Keratinocyte (primary cell): Measurements from ENCODE around the gene DYNC1LI2. TPM values are rescaled to one million over a fixed set of nuclear protein-coding genes. Genes with fewer than 3 reads are reported as not detected.

Experiments used
- DNase-seq: peaks from one replicate; pipeline ENCODE4 v3.0.0-alpha.2; 2011; ENCODE audit warnings: low read depth, missing footprints, low spot score
- FAIRE-seq: peaks from 2 replicates; lab custom pipeline; 2011; peaks lifted over from hg19 to GRCh38; lab: Jason Lieb, UNC
- H2AFZ ChIP-seq: 2 replicates; pipeline ENCODE4 v1.6.0; 2012; ENCODE audit warnings: low read length, control low read depth, inconsistent platforms; ENCODE audit not compliant: control insufficient read depth
- H3K27ac ChIP-seq: 2 replicates; pipeline ENCODE4 v1.5.1; 2011; ENCODE audit warnings: low read length; ENCODE audit not compliant: control insufficient read depth, insufficient read depth
- H3K27me3 ChIP-seq: 3 replicates; pipeline ENCODE4 v1.6.0; 2011; ENCODE audit warnings: low read length; ENCODE audit not compliant: control insufficient read depth, insufficient read depth; ENCODE audit errors: extremely low read depth
- H3K36me3 ChIP-seq, 2 experiments: 2 replicates in 1 of 2; 3 replicates in 1 of 2; pipeline ENCODE4 v1.5.1; 2011; ENCODE audit warnings: low read length in 2 of 2, mild to moderate bottlenecking in 1 of 2; ENCODE audit not compliant: control insufficient read depth in 2 of 2, insufficient read depth in 2 of 2; ENCODE audit errors: extremely low read depth in 1 of 2
- H3K4me1 ChIP-seq: 3 replicates; pipeline ENCODE4 v1.5.1; 2011; ENCODE audit warnings: low read length; ENCODE audit not compliant: control insufficient read depth, insufficient read depth; ENCODE audit errors: extremely low read depth
- H3K4me2 ChIP-seq: 3 replicates; pipeline ENCODE4 v1.6.0; 2011; ENCODE audit warnings: low read depth, low read length; ENCODE audit not compliant: control insufficient read depth, insufficient read depth; ENCODE audit errors: extremely low read depth
- H3K4me3 ChIP-seq, 3 experiments: fragments of 200-600 bp in 1 of 3; sonication (generic) in 1 of 3; 2 replicates in 2 of 3; 3 replicates in 1 of 3; pipeline ENCODE4 v1.5.1; 2011 to 2016; ENCODE audit warnings: low read length in 3 of 3, mild to moderate bottlenecking in 3 of 3, control low read depth in 2 of 3, inconsistent platforms in 1 of 3, low read depth in 1 of 3, mixed read lengths in 1 of 3, mixed run types in 1 of 3, moderate library complexity in 1 of 3; ENCODE audit not compliant: control insufficient read depth in 2 of 3, insufficient read depth in 2 of 3; ENCODE audit errors: extremely low read depth in 1 of 3
- H3K79me2 ChIP-seq: 2 replicates; pipeline ENCODE4 v1.6.0; 2012; ENCODE audit warnings: low read length; ENCODE audit not compliant: control insufficient read depth, insufficient read depth
- H3K9ac ChIP-seq: 3 replicates; pipeline ENCODE4 v1.6.0; 2011; ENCODE audit warnings: low read length; ENCODE audit not compliant: control insufficient read depth, insufficient read depth; ENCODE audit errors: extremely low read depth
- H3K9me1 ChIP-seq: 3 replicates; pipeline ENCODE4 v1.6.0; 2011; ENCODE audit warnings: low read length; ENCODE audit not compliant: control insufficient read depth, insufficient read depth; ENCODE audit errors: extremely low read depth
- H3K9me3 ChIP-seq: 2 replicates; pipeline ENCODE4 v1.5.1; 2012; ENCODE audit warnings: low read depth, low read length; ENCODE audit not compliant: control insufficient read depth
- H4K20me1 ChIP-seq: 3 replicates; pipeline ENCODE4 v1.6.0; 2011; ENCODE audit warnings: low read length; ENCODE audit not compliant: control insufficient read depth, insufficient read depth; ENCODE audit errors: extremely low read depth
- CTCF ChIP-seq, 3 experiments: IDR thresholded peaks in 1 of 3; conservative IDR thresholded peaks in 1 of 3; optimal IDR thresholded peaks in 1 of 3; 2 replicates in 2 of 3; 3 replicates in 1 of 3; pipeline versions ENCODE3 to v1.5.1; 2011; ENCODE audit warnings: low read length in 3 of 3, mild to moderate bottlenecking in 3 of 3, moderate library complexity in 2 of 3, control low read depth in 1 of 3, inconsistent platforms in 1 of 3; ENCODE audit not compliant: insufficient read depth in 2 of 3; ENCODE audit errors: extremely low read depth in 1 of 3
- EZH2 ChIP-seq: IDR thresholded peaks from one replicate; pipeline ENCODE4 v1.6.1; 2012; ENCODE audit warnings: inconsistent platforms, mild to moderate bottlenecking, low read length, moderate library complexity
- dilution Hi-C: fragments of 300-500 bp; cut with MboI; formaldehyde crosslinking; loops from one replicate; pipeline ENCODE4 v1.7.0; 2020; ENCODE audit warnings: low sequenced_read_pairs; ENCODE audit not compliant: extremely low pct_ligation_motif_present
- polyA plus RNA-seq, 5 experiments: library from polyadenylated mRNA; depleted of rRNA in 3 of 5; stranded (reverse) in 3 of 5; stranded (forward) in 1 of 5; unstranded in 1 of 5; fragments of >200 nt; gene quantifications; 1 replicate in 1 of 5; 2 replicates in 3 of 5; 3 replicates in 1 of 5; pipeline versions ENCODE4 v1.2.1 to v1.2.3, GENCODE V29; 2011 to 2012; ENCODE audit warnings: missing spikeins in 2 of 5, low read depth in 1 of 5, low replicate concordance in 1 of 5

Gene DYNC1LI2
- polyA plus RNA-seq, 1 donor (not counting 4 experiments of a cell fraction or from before 2014, with no cell fraction given): 66.0 TPM

- Histone ChIP-seq H3K9me1 (no peaks in the 10 kb centered on the region), H3K9ac (no peak overlapping the region), H3K36me3 (no peaks in the 10 kb centered on the region), H2AFZ (no peak overlapping the region), H4K20me1 (no peaks in the 10 kb centered on the region), H3K4me3 (no peak overlapping the region), H3K4me1 (no peaks in the 10 kb centered on the region), H3K9me3 (no peaks in the 10 kb centered on the region), H3K27ac (no peak overlapping the region), H3K79me2 (no peaks in the 10 kb centered on the region), H3K4me2 (no peak overlapping the region), H3K27me3 (no peaks in the 10 kb centered on the region)
- dilution Hi-C loops: no loop called here
- TF ChIP-seq CTCF (optimal IDR thresholded peaks at IDR 0.05 in 1 of 3, IDR thresholded peaks at IDR 0.05 in 1 of 3, conservative IDR thresholded peaks at IDR 0.05 in 1 of 3; ENCODE audit: extremely low read depth in 1 of 3, insufficient read depth in 2 of 3, low read length in 3 of 3) (no peak), EZH2 (no peak)
- DNase-seq (no peak), FAIRE-seq (no peak)
These were observed 36.0 kb upstream of the DYNC1LI2 start for GRCh38 chr16:66787427-66787826.

GRCh38 chr16:66786551-66786950, 35.1 kb upstream of the DYNC1LI2 start:
- H3K27ac ChIP-seq: no peak overlapping the region
- DNase-seq: no peak
- TF ChIP-seq EZH2 (no peak), CTCF (optimal IDR thresholded peaks at IDR 0.05 in 1 of 3, IDR thresholded peaks at IDR 0.05 in 1 of 3, conservative IDR thresholded peaks at IDR 0.05 in 1 of 3; ENCODE audit: extremely low read depth in 1 of 3, insufficient read depth in 2 of 3, low read length in 3 of 3) (no peak)
- H3K9me3 ChIP-seq: no peaks in the 10 kb centered on the region
- H3K4me1 ChIP-seq: no peaks in the 10 kb centered on the region
- FAIRE-seq: no peak
- no peak overlapping the region for H3K9ac ChIP-seq
- H3K36me3 ChIP-seq: no peaks in the 10 kb centered on the region
- H3K9me1 ChIP-seq: no peaks in the 10 kb centered on the region
- H4K20me1 ChIP-seq: no peaks in the 10 kb centered on the region
- no peak overlapping the region for H2AFZ ChIP-seq
- dilution Hi-C loops: no loop called here
- no peaks in the 10 kb centered on the region for H3K79me2 ChIP-seq
- H3K27me3 ChIP-seq: no peaks in the 10 kb centered on the region
- no peak overlapping the region for H3K4me3 ChIP-seq
- H3K4me2 ChIP-seq: no peak overlapping the region
